OCI-LY3 (cell line): ENCODE measurements around the gene EPHB1.

Experiments used
- H2AFZ ChIP-seq: fragments of 200-600, 300-600 bp; shearing (Covaris generic); 2 replicates; pipeline ENCODE4 v1.6.0; 2014; ENCODE audit warnings: antibody characterized with exemption, low read depth, low read length
- H3K27ac ChIP-seq: fragments of 200-600, 300-600 bp; sonication (generic); 2 replicates; pipeline ENCODE4 v1.5.1; 2014; ENCODE audit warnings: mild to moderate bottlenecking, low read length, moderate library complexity, mixed read lengths
- H3K27me3 ChIP-seq: fragments of 200-600, 300-600 bp; sonication (generic); 2 replicates; pipeline ENCODE4 v1.6.1; 2014; ENCODE audit warnings: low read depth, low read length, mixed read lengths
- H3K36me3 ChIP-seq: fragments of 200-600, 300-600 bp; sonication (generic); replicated peaks from 2 replicates; pipeline ENCODE3; 2014; ENCODE audit warnings: low read depth, low read length, mixed read lengths
- H3K4me1 ChIP-seq: fragments of 300-600, 200-600 bp; sonication (generic); 2 replicates; pipeline ENCODE4 v1.6.1; 2014; ENCODE audit warnings: low read length, mixed read lengths
- H3K4me2 ChIP-seq: fragments of 200-600, 300-600 bp; sonication (generic); 2 replicates; pipeline ENCODE4 v1.6.1; 2014; ENCODE audit warnings: low read length, mixed read lengths
- H3K4me3 ChIP-seq: fragments of 300-600, 200-600 bp; sonication (generic); 2 replicates; pipeline ENCODE4 v1.5.1; 2014; ENCODE audit warnings: antibody characterized with exemption, mild to moderate bottlenecking, low read length, moderate library complexity
- H3K79me2 ChIP-seq: fragments of 300-600, 200-600 bp; shearing (Covaris generic); 2 replicates; pipeline ENCODE4 v1.6.1; 2014; ENCODE audit warnings: mild to moderate bottlenecking, low read length, mixed read lengths
- H3K9ac ChIP-seq: fragments of 300-600, 200-600 bp; shearing (Covaris generic); 2 replicates; pipeline ENCODE4 v1.6.0; 2014; ENCODE audit warnings: mild to moderate bottlenecking, low read length, moderate library complexity
- H3K9me3 ChIP-seq: fragments of 200-600, 300-600 bp; shearing (Covaris generic); 2 replicates; pipeline ENCODE4 v1.6.1; 2014; ENCODE audit warnings: low read length, mixed read lengths; ENCODE audit not compliant: insufficient read depth
- H4K20me1 ChIP-seq: fragments of 200-600, 300-600 bp; sonication (generic); 2 replicates; pipeline ENCODE4 v1.6.1; 2016; ENCODE audit warnings: low read length, mixed read lengths; ENCODE audit not compliant: insufficient read depth
- EZH2phosphoT487 ChIP-seq: fragments of 200-600 bp; shearing (Covaris generic); IDR thresholded peaks from 2 replicates; pipeline ENCODE4 v1.6.1; 2018; ENCODE audit warnings: antibody characterized with exemption, mixed run types, low read depth
- TF ChIP-seq, protein P1 (sequence below): fragments of 200-600, 300-600 bp; sonication (generic); IDR thresholded peaks from 2 replicates; pipeline ENCODE4 v1.5.1; 2014; ENCODE audit warnings: antibody characterized with exemption, low read length, low read depth

The EPHB1 gene

DNA sequence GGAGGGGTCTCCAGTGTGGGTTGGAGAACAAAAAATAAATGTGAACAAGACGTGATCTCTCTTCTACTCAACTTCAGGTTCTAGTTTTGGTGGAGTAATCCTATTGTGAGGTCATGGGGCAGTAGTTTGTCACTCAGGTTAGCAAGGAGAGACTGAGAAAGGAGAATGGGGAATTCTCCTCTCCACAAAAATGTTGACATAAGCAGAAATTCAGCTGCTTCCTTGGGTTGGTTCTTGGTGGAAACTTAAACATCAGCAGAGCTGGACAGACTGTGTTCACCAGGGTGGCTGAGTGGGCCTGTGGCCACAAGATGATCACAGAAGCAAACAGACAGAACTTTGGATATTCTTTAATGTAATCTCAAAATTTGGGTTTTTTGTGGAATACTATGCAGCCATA is 78.7 kb downstream of the EPHB1 start:
- H4K20me1 ChIP-seq: peaks cover 99% of the 10 kb centered on the region
- H3K9me3 ChIP-seq: no peaks in the 10 kb centered on the region
- no peak overlapping the region for H3K9ac ChIP-seq
- no peak overlapping the region for H3K27ac ChIP-seq
- no peak for TF ChIP-seq EZH2phosphoT487
- TF ChIP-seq, protein P1, sequence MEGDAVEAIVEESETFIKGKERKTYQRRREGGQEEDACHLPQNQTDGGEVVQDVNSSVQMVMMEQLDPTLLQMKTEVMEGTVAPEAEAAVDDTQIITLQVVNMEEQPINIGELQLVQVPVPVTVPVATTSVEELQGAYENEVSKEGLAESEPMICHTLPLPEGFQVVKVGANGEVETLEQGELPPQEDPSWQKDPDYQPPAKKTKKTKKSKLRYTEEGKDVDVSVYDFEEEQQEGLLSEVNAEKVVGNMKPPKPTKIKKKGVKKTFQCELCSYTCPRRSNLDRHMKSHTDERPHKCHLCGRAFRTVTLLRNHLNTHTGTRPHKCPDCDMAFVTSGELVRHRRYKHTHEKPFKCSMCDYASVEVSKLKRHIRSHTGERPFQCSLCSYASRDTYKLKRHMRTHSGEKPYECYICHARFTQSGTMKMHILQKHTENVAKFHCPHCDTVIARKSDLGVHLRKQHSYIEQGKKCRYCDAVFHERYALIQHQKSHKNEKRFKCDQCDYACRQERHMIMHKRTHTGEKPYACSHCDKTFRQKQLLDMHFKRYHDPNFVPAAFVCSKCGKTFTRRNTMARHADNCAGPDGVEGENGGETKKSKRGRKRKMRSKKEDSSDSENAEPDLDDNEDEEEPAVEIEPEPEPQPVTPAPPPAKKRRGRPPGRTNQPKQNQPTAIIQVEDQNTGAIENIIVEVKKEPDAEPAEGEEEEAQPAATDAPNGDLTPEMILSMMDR: no peak
- H2AFZ ChIP-seq: no peak overlapping the region
- peaks cover 100% of the 10 kb centered on the region for H3K79me2 ChIP-seq
- peaks cover 82% of the 10 kb centered on the region for H3K4me1 ChIP-seq
- H3K4me3 ChIP-seq: no peak overlapping the region
- peaks cover 61% of the 10 kb centered on the region for H3K36me3 ChIP-seq
- H3K27me3 ChIP-seq: no peaks in the 10 kb centered on the region
- no peak overlapping the region for H3K4me2 ChIP-seq

DNA sequence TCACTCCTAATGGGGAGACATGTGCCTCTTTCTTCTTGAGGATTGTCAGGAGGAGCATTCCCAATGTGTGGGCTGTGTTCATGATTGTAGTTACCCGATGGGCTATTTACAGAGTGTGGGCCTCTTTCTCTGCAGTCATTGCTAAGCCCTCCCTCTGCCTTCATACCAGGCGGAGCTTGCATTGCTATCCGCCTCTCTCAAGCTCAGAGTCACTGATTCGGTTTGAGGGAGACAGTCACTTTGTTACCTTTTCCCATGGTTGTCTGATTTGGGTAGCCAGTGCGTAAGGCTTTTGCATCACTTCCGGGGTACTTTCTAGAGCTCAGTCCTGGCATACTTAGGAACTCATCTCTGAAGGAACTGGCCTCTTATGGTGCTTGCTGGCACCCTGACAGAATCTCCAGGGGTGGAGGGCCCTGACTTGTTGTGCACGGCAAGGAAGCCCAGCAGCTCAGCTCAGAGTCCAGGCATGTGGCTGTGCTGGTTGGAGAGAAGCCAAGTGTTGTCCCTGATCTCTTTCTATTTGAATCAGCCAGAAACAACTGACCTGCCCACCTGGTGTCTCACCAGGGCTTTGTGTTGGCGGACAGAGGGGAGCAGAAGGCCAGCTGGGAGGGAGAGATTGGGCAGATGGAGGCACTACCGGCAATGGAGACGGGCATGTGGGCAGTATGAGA is 79.8 kb downstream of the EPHB1 start:
- peaks cover 57% of the 10 kb centered on the region for H3K36me3 ChIP-seq
- peaks cover 75% of the 10 kb centered on the region for H3K4me1 ChIP-seq
- H3K4me2 ChIP-seq: peak overlapping the region; percentile 55
- 0 out of 2 replicates have a peak overlapping the region, but pooled peaks have one; percentile 4 for H3K4me3 ChIP-seq
- H2AFZ ChIP-seq: no peak overlapping the region
- no peaks in the 10 kb centered on the region for H3K9me3 ChIP-seq
- no peaks in the 10 kb centered on the region for H3K27me3 ChIP-seq
- H3K9ac ChIP-seq: no peak overlapping the region
- peaks cover 100% of the 10 kb centered on the region for H3K79me2 ChIP-seq
- TF ChIP-seq EZH2phosphoT487: no peak
- TF ChIP-seq, protein P1: no peak
- peak overlapping the region; percentile 50 for H3K27ac ChIP-seq
- peaks cover 100% of the 10 kb centered on the region for H4K20me1 ChIP-seq

DNA sequence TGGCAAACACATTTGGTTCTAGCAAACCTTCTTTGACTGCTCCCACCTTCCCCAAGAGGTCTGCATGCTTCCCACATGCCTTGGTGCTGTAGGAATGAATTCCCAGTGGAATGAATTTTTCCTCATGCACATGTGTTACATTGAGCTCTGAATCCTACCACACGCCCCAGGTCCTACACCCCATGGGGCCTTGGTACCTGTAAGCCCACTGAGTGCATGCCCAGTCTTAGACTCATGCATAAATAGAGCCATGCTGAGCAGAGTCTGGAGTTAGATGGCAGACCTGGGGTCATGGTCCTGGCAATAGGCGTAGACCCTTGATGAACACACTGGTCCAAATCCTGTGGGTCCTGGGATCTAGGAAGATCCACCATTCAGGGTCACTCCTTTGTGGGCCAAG is 81.8 kb downstream of the EPHB1 start:
- H3K4me3 ChIP-seq: no peak overlapping the region
- peaks cover 100% of the 10 kb centered on the region for H3K79me2 ChIP-seq
- no peaks in the 10 kb centered on the region for H3K9me3 ChIP-seq
- peaks cover 100% of the 10 kb centered on the region for H4K20me1 ChIP-seq
- no peak overlapping the region for H2AFZ ChIP-seq
- H3K27me3 ChIP-seq: no peaks in the 10 kb centered on the region
- H3K9ac ChIP-seq: no peak overlapping the region
- H3K36me3 ChIP-seq: peaks cover 48% of the 10 kb centered on the region
- peaks cover 62% of the 10 kb centered on the region for H3K4me1 ChIP-seq
- no peak overlapping the region for H3K4me2 ChIP-seq
- H3K27ac ChIP-seq: peak overlapping the region; percentile 24; the same call in 1 of the 2 replicates
- TF ChIP-seq EZH2phosphoT487: no peak
- TF ChIP-seq, protein P1: no peak

DNA sequence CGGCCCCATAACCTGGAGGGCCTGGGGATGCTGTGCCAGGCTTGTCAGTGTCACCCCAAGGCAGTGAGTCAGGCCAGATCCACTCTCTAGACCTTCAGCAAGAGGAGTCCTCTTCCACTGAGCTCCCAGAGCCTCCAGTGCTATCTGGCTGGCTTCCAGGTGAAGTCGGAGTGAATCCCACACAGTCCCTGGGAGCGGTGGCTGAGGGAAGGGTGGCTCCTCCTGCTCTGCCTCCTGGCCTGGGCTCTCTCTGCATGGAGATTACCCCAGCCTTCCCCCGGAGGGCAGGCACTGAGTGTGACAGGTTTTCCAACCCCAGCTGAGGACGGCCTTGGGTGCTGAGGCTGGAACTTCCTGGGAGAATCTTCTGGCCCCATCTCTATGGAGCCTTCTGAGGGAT is 82.7 kb downstream of the EPHB1 start:
- H4K20me1 ChIP-seq: peaks cover 97% of the 10 kb centered on the region
- peaks cover 61% of the 10 kb centered on the region for H3K4me1 ChIP-seq
- peaks cover 42% of the 10 kb centered on the region for H3K36me3 ChIP-seq
- no peak overlapping the region for H2AFZ ChIP-seq
- H3K9me3 ChIP-seq: no peaks in the 10 kb centered on the region
- TF ChIP-seq, protein P1: no peak
- no peak for TF ChIP-seq EZH2phosphoT487
- no peak overlapping the region for H3K4me2 ChIP-seq
- no peak overlapping the region for H3K4me3 ChIP-seq
- H3K79me2 ChIP-seq: peaks cover 100% of the 10 kb centered on the region
- no peak overlapping the region for H3K9ac ChIP-seq
- no peaks in the 10 kb centered on the region for H3K27me3 ChIP-seq
- H3K27ac ChIP-seq: no peak overlapping the region
